Activated CD4-positive, alpha-beta memory T cell treated with anti-CD3 and anti-CD28 coated beads for 36 hours (primary cell): ENCODE results near the gene LSMEM2. TPM values are rescaled to one million over a fixed set of nuclear protein-coding genes. Genes with fewer than 3 reads are reported as not detected.
"Not testable (repeated sequence)": the region's sequence is repeated elsewhere in the genome, so short reads cannot be mapped to it uniquely, and the experiment has no call there.

ENCODE experiments used
- CTCF ChIA-PET: fragments of 350-600 bp; sonication (Branson Sonifier 250); formaldehyde crosslinking; loops from one replicate; lab custom pipeline; 2021; ENCODE audit warnings: antibody characterized with exemption, inconsistent platforms; lab: Charles Lee
- POLR2A ChIA-PET: fragments of 350-600 bp; sonication (Branson Sonifier 250); formaldehyde crosslinking; loops from one replicate; lab custom pipeline; 2021; ENCODE audit warnings: antibody characterized with exemption; lab: Charles Lee
- DNase-seq: peaks from one replicate; pipeline ENCODE4 v3.0.0-alpha.2; 2020
- H3K27ac Mint-ChIP-seq: one replicate; pipeline ENCODE4 v1.8.0; 2021; ENCODE audit warnings: mixed read lengths
- H3K27me3 Mint-ChIP-seq: one replicate; pipeline ENCODE4 v1.8.0; 2021; ENCODE audit warnings: mixed read lengths
- H3K36me3 Mint-ChIP-seq: one replicate; pipeline ENCODE4 v1.8.0; 2021; ENCODE audit warnings: mixed read lengths
- H3K4me1 Mint-ChIP-seq: one replicate; pipeline ENCODE4 v1.8.0; 2021; ENCODE audit warnings: low read depth, mixed read lengths
- H3K4me3 Mint-ChIP-seq: one replicate; pipeline ENCODE4 v1.8.0; 2021; ENCODE audit warnings: mild to moderate bottlenecking, mixed read lengths
- H3K9me3 Mint-ChIP-seq: one replicate; pipeline ENCODE4 v1.8.0; 2021; ENCODE audit warnings: mixed read lengths
- intact Hi-C: fragments of 100-400 bp; cut with micrococcal nuclease; formaldehyde crosslinking; loops from one replicate; pipeline ENCODE4 v1.15.1; 2023
- total RNA-seq, 2 experiments: library from RNA; stranded (reverse); gene quantifications; one replicate each; pipeline ENCODE4 v1.2.3, GENCODE V29; 2021

LSMEM2 gene
- total RNA-seq, 2 experiments from 2014 or later = not detected

DNA sequence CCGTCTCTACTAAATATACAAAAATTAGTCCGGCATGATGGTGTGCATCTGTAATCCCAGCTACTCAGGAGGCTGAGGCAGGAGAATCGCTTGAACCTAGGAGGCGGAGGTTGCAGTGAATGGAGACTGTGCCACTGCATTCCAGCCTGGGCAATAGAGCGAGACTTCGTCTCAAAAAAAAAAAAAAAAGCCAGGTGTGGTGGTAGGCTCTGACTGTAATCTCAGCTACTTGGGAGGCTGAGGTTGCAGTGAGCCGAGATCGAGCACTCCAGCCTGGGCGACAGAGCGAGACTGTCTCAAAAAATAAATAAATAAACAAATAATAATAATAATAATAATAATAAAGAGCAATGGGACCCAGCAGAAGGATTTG, 6.4 kb upstream of the LSMEM2 start:
- CTCF ChIA-PET = interaction anchor here (0.6 to 5.0 kb wide), 13 partner anchors 12 to 165 kb away, joined by 3 to 45 read pairs (median 3); partner anchors contain the start of genes GNAT1 and IFRD2
- intact Hi-C loops = loop anchor here (5.0 kb wide), 1 partner anchor 150 kb away; no protein-coding TSS in a partner anchor
- POLR2A ChIA-PET, H3K27ac Mint-ChIP-seq, DNase-seq, H3K4me3 Mint-ChIP-seq, H3K9me3 Mint-ChIP-seq, H3K36me3 Mint-ChIP-seq: not testable (repeated sequence)
- peaks cover 27% of the 10 kb centered on the region for H3K27me3 Mint-ChIP-seq
- peaks cover 32% of the 10 kb centered on the region for H3K4me1 Mint-ChIP-seq

- POLR2A ChIA-PET = no interaction called here
- DNase-seq = peak; percentile 94
- no peaks in the 10 kb centered on the region for H3K36me3 Mint-ChIP-seq
- H3K27me3 Mint-ChIP-seq = peaks cover 27% of the 10 kb centered on the region
- CTCF ChIA-PET = interaction anchor here (0.7 to 5.0 kb wide), 6 partner anchors 38 to 86 kb away, joined by 3 to 45 read pairs (median 8); partner anchors contain the start of genes GNAI2 and GNAT1
- H3K4me3 Mint-ChIP-seq = peak overlapping the region; percentile 38
- intact Hi-C loops = loop anchor here (1.0 to 5.0 kb wide), 4 partner anchors 27 to 151 kb away; no protein-coding TSS in a partner anchor
- H3K4me1 Mint-ChIP-seq = peaks cover 32% of the 10 kb centered on the region
- no peaks in the 10 kb centered on the region for H3K9me3 Mint-ChIP-seq
- H3K27ac Mint-ChIP-seq = no peak overlapping the region
Observed at GRCh38 chr3:50272911-50273688, 5.8 kb upstream of the LSMEM2 start.

GRCh38 chr3:50273689-50274065, 5.2 kb upstream of the LSMEM2 start:
- Mint-ChIP-seq H3K36me3 (no peaks in the 10 kb centered on the region), H3K27ac (no peak overlapping the region), H3K27me3 (peaks cover 27% of the 10 kb centered on the region), H3K4me1 (peaks cover 32% of the 10 kb centered on the region), H3K9me3 (no peaks in the 10 kb centered on the region), H3K4me3 (no peak overlapping the region)
- CTCF ChIA-PET = interaction anchor here (1.2 to 5.0 kb wide), 3 partner anchors 38 to 79 kb away, joined by 4 to 45 read pairs (median 10); partner anchors contain the start of gene GNAI2
- POLR2A ChIA-PET = no interaction called here
- intact Hi-C loops = loop anchor here (1.0 to 5.0 kb wide), 8 partner anchors 13 to 151 kb away; partner anchors contain the start of genes HYAL3, IFRD2 and NAA80
- DNase-seq = no peak

GRCh38 chr3:50274371-50275104, 4.3 kb upstream of the LSMEM2 start:
- intact Hi-C loops = loop anchor here (1.0 to 5.0 kb wide), 5 partner anchors 14 to 152 kb away; partner anchors contain the start of genes HYAL3, IFRD2 and NAA80
- peak; percentile 88 for DNase-seq
- no peak overlapping the region for H3K27ac Mint-ChIP-seq
- H3K9me3 Mint-ChIP-seq = no peaks in the 10 kb centered on the region
- peaks cover 27% of the 10 kb centered on the region for H3K27me3 Mint-ChIP-seq
- H3K4me1 Mint-ChIP-seq = peaks cover 32% of the 10 kb centered on the region
- CTCF ChIA-PET = interaction anchor here (0.6 to 5.0 kb wide), 18 partner anchors 9 to 154 kb away, joined by 3 to 45 read pairs (median 4); partner anchors contain the start of genes GNAI2, GNAT1, HYAL3 and NAA80
- POLR2A ChIA-PET = no interaction called here
- no peaks in the 10 kb centered on the region for H3K36me3 Mint-ChIP-seq
- H3K4me3 Mint-ChIP-seq = peak overlapping the region; percentile 44

GRCh38 chr3:50275141-50275995, 3.5 kb upstream of the LSMEM2 start:
- ChIA-PET POLR2A (no interaction called here), CTCF (interaction anchor here (0.6 to 5.0 kb wide), 19 partner anchors 8 to 155 kb away, joined by 3 to 45 read pairs (median 4); partner anchors contain the start of genes GNAT1, HYAL3 and NAA80)
- intact Hi-C loops = loop anchor here (2.0 kb wide), 1 partner anchor 23 kb away; the partner anchor contains the start of genes HYAL3 and NAA80

GRCh38 chr3:50275996-50276761, 2.7 kb upstream of the LSMEM2 start:
- ChIA-PET CTCF (interaction anchor here (0.7 to 2.7 kb wide), 7 partner anchors 16 to 72 kb away, joined by 3 to 14 read pairs (median 4); partner anchors contain the start of genes GNAI2 and IFRD2), POLR2A (no interaction called here)
- no peak overlapping the region for H3K27ac Mint-ChIP-seq
- H3K27me3 Mint-ChIP-seq = peaks cover 27% of the 10 kb centered on the region
- H3K9me3 Mint-ChIP-seq = no peaks in the 10 kb centered on the region
- H3K4me1 Mint-ChIP-seq = peaks cover 32% of the 10 kb centered on the region
- intact Hi-C loops = loop anchor here (2.0 kb wide), 1 partner anchor 23 kb away; the partner anchor contains the start of genes HYAL3 and NAA80
- peak overlapping the region; percentile 26 for H3K4me3 Mint-ChIP-seq
- H3K36me3 Mint-ChIP-seq = no peaks in the 10 kb centered on the region
- peak; percentile 50 for DNase-seq

More at GRCh38 chr3:50275141-50275995, 3.5 kb upstream of the LSMEM2 start:
- Mint-ChIP-seq H3K4me3 (peak overlapping the region; percentile 26), H3K27me3 (peaks cover 27% of the 10 kb centered on the region), H3K27ac (no peak overlapping the region), H3K36me3 (no peaks in the 10 kb centered on the region), H3K4me1 (peaks cover 32% of the 10 kb centered on the region), H3K9me3 (no peaks in the 10 kb centered on the region)
- no peak for DNase-seq

DNA sequence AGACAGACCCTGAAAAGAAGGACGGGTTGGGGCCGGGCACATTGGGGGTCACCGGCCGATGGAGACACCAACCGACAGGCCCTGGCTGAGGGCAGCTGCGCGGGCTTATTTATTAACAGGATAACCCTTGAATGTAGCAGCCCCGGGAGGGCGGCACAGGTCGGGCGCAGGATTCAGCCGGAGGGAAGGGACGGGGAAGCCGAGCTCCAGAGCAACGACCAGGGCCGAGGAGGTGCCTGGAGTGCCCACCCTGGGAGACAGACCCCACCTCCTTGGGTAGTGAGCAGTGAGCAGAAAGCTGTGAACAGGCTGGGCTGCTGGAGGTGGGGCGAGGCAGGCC, 2.2 kb upstream of the LSMEM2 start:
- H3K4me1 Mint-ChIP-seq = peaks cover 30% of the 10 kb centered on the region
- ChIA-PET CTCF (interaction anchor here (0.6 to 2.7 kb wide), 6 partner anchors 15 to 51 kb away, joined by 3 to 14 read pairs (median 4); partner anchors contain the start of genes GNAI2 and IFRD2), POLR2A (interaction anchor here (3.1 kb wide), 1 partner anchor 13 kb away, joined by 16 read pairs; no protein-coding TSS in a partner anchor)
- intact Hi-C loops = no loop called here
- DNase-seq = no peak
- peaks cover 27% of the 10 kb centered on the region for H3K27me3 Mint-ChIP-seq
- no peak overlapping the region for H3K4me3 Mint-ChIP-seq
- H3K9me3 Mint-ChIP-seq = no peaks in the 10 kb centered on the region
- no peak overlapping the region for H3K27ac Mint-ChIP-seq
- no peaks in the 10 kb centered on the region for H3K36me3 Mint-ChIP-seq

- Mint-ChIP-seq H3K27me3 (peaks cover 22% of the 10 kb centered on the region), H3K4me1 (peaks cover 22% of the 10 kb centered on the region), H3K4me3 (no peak overlapping the region), H3K27ac (no peak overlapping the region), H3K9me3 (no peaks in the 10 kb centered on the region), H3K36me3 (no peaks in the 10 kb centered on the region)
- no peak for DNase-seq
- CTCF ChIA-PET = interaction anchor here (0.6 to 1.6 kb wide), 6 partner anchors 14 to 86 kb away, joined by 3 to 6 read pairs (median 3); partner anchors contain the start of gene IFRD2
- POLR2A ChIA-PET = interaction anchor here (0.6 to 3.1 kb wide), 3 partner anchors 11 to 49 kb away, joined by 3 to 16 read pairs (median 4); partner anchors contain the start of gene IFRD2
- intact Hi-C loops = no loop called here
Observed at GRCh38 chr3:50278123-50278879, 586 bp upstream of the LSMEM2 start.

- Mint-ChIP-seq H3K9me3 (no peaks in the 10 kb centered on the region), H3K4me1 (peaks cover 14% of the 10 kb centered on the region), H3K27ac (no peak overlapping the region), H3K27me3 (peaks cover 16% of the 10 kb centered on the region), H3K36me3 (no peaks in the 10 kb centered on the region), H3K4me3 (no peak overlapping the region)
- POLR2A ChIA-PET = interaction anchor here (1.7 to 3.1 kb wide), 2 partner anchors 10 to 13 kb away, joined by 4 to 16 read pairs; partner anchors contain the start of gene IFRD2
- no peak for DNase-seq
- CTCF ChIA-PET = interaction anchor here (0.8 to 2.1 kb wide), 6 partner anchors 13 to 85 kb away, joined by 3 to 7 read pairs (median 4); partner anchors contain the start of gene IFRD2
- intact Hi-C loops = no loop called here
Observed at GRCh38 chr3:50279255-50280016, 549 bp downstream of the LSMEM2 start.
